ENCODE measurements around the gene CD200. TPM values are rescaled to one million over a fixed set of nuclear protein-coding genes. Genes with fewer than 3 reads are reported as not detected.
"Not testable (repeated sequence)": the region's sequence is repeated elsewhere in the genome, so short reads cannot be mapped to it uniquely, and the experiment has no call there.

The CD200 gene
- total RNA-seq, 2 donors from 2014 or later, result 2.0 to 2.6 TPM

GRCh38 chr3:112376992-112377391 is 44.0 kb downstream of the CD200 start:
- H3K9me3 ChIP-seq, result no peaks in the 10 kb centered on the region
- H3K4me3 ChIP-seq, result no peak overlapping the region
- H3K4me1 ChIP-seq, result no peaks in the 10 kb centered on the region
- H3K27ac ChIP-seq, result no peak overlapping the region
- TF ChIP-seq CTCF (IDR thresholded peaks at IDR 0.05) (no peak), POLR2A (IDR thresholded peaks at IDR 0.05) (no peak)
- H3K36me3 ChIP-seq (replicated peaks in 1 of 2; ENCODE audit: insufficient read depth in 1 of 2, low read depth in 2 of 2), result no peaks in the 10 kb centered on the region
- WGBS, 2 donors, result 38 to 43% methylated on average over 1 of the region's 1 CpG
- no peaks in the 10 kb centered on the region for H3K27me3 ChIP-seq
- intact Hi-C loops (cut with DNase I), result no loop called here
- DNase-seq, result no peak
- ATAC-seq, result no peak

GRCh38 chr3:112377568-112378071 is 44.7 kb downstream of the CD200 start:
- 58 to 67% methylated on average over 4 of the region's 4 CpGs for WGBS, 2 donors
- Histone ChIP-seq H3K27me3 (no peaks in the 10 kb centered on the region), H3K9me3 (no peaks in the 10 kb centered on the region), H3K4me3 (no peak overlapping the region), H3K4me1 (no peaks in the 10 kb centered on the region), H3K27ac (no peak overlapping the region), H3K36me3 (replicated peaks in 1 of 2; ENCODE audit: insufficient read depth in 1 of 2, low read depth in 2 of 2) (no peaks in the 10 kb centered on the region)
- DNase-seq (no peak), ATAC-seq (no peak)
- intact Hi-C loops (cut with DNase I), result no loop called here
- TF ChIP-seq CTCF (IDR thresholded peaks at IDR 0.05) (no peak), POLR2A (IDR thresholded peaks at IDR 0.05) (no peak)

- 72% methylated on average over 4 of the region's 4 CpGs for WGBS, 2 donors
- not testable (repeated sequence) for DNase-seq
Measured at GRCh38 chr3:112378347-112378746, 45.4 kb downstream of the CD200 start.

DNA sequence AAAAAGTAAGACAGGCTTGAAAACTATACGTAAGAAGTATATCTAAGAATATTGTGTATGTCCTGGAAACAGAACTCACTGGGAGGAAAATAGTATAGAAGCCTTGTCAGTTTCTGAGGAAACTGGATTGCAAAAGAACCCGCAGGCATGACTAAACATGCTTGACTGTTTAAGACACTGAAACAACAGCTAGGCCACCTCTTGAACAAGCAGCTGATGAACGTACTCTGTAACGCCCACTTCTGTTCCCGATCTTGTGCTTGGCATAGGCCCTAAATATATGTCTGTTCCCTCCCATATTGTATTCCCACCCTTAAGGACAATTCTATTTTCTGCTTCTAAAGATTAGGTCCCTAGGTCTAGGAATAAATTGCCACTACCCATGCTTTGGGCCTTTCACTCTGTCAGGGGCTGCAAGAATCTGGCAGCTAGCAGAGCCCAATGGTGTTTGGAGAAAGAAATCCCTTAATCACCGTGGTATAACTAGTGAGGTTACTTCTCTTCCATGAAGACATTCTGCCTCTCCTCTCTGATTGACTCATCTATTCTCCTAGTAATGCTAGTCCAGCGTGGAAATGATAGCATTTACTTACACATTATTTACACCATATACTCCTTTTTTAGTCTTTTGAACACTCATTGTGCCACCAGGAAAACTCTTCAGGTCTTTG is 46.2 kb downstream of the CD200 start:
- H3K27ac ChIP-seq, result no peak overlapping the region
- H3K9me3 ChIP-seq, result no peaks in the 10 kb centered on the region
- no peaks in the 10 kb centered on the region for H3K27me3 ChIP-seq
- no peaks in the 10 kb centered on the region for H3K36me3 ChIP-seq (replicated peaks in 1 of 2; ENCODE audit: insufficient read depth in 1 of 2, low read depth in 2 of 2)
- 70 to 86% methylated on average over 7 of the region's 7 CpGs for WGBS, 2 donors
- ATAC-seq, result no peak
- intact Hi-C loops (cut with DNase I), result no loop called here
- DNase-seq, result peak in 1 of 4 donors; percentile 20
- H3K4me1 ChIP-seq, result no peaks in the 10 kb centered on the region
- TF ChIP-seq POLR2A (IDR thresholded peaks at IDR 0.05) (no peak), CTCF (IDR thresholded peaks at IDR 0.05) (no peak)
- H3K4me3 ChIP-seq, result no peak overlapping the region

More at GRCh38 chr3:112378347-112378746, 45.4 kb downstream of the CD200 start:
- H3K27ac ChIP-seq; H3K27me3 ChIP-seq; H3K4me1 ChIP-seq; H3K36me3 ChIP-seq (replicated peaks in 1 of 2; ENCODE audit: insufficient read depth in 1 of 2, low read depth in 2 of 2); intact Hi-C loops (cut with DNase I); H3K4me3 ChIP-seq; H3K9me3 ChIP-seq; ATAC-seq: not testable (repeated sequence)

DNA sequence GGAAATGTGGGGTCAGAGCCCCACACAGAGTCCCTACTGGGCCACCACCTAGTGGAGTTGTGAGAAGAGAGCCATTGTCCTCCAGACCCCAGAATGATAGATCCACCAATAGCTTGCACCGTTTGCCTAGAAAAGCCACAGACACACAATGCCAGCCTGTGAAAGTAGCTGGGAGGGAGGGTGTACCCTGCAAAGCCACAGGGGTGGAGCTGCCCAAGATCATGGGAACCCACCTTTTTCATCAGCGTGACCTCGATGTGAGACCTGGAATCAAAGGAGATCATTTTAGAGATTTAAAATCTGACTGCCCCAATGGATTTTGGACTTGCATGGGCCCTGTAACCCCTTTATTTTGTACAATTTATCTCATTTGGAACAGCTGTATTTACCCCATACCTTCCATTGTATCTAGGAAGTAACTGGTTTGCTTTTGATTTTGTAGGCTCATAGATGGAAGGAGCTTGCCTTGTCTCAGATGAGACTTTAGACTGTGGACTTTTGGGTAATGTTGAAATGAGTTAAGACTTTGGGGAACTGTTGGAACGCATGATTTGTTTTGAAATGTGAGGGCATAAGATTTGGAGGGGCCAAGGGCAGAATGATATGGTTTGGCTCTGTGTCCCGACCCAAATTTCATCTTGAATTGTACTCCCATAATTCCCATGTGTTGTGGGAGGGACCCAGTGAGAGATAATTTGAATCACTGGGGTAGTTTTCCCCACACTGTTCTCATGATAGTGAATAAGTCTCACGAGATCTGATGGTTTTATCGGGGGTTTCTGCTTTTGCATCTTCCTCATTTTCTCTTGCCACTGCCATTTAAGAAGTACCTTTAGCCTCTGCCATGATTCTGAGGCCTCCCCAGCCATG is 49.0 kb downstream of the CD200 start:
- no peaks in the 10 kb centered on the region for H3K9me3 ChIP-seq
- 61 to 74% methylated on average over 7 of the region's 7 CpGs for WGBS, 2 donors
- H3K36me3 ChIP-seq (replicated peaks in 1 of 2; ENCODE audit: insufficient read depth in 1 of 2, low read depth in 2 of 2), result no peaks in the 10 kb centered on the region
- intact Hi-C loops (cut with DNase I), result no loop called here
- no peak for DNase-seq
- no peak overlapping the region for H3K4me3 ChIP-seq
- no peak for ATAC-seq
- no peaks in the 10 kb centered on the region for H3K27me3 ChIP-seq
- H3K27ac ChIP-seq, result no peak overlapping the region
- TF ChIP-seq CTCF (IDR thresholded peaks at IDR 0.05), result no peak
- H3K4me1 ChIP-seq, result no peaks in the 10 kb centered on the region

Data from body of pancreas (tissue), 4 donors.